H1 (cell line): Measurements from ENCODE around the gene LMX1B. TPM values are rescaled to one million over a fixed set of nuclear protein-coding genes. Genes with fewer than 3 reads are reported as not detected.

ENCODE experiments used
- CTCF ChIA-PET: fragments of 300-600 bp; sonication (Branson Sonifier 250); formaldehyde crosslinking; loops from one replicate; lab custom pipeline; 2021; ENCODE audit not compliant: partially characterized antibody; lab: Charles Lee
- POLR2A ChIA-PET: fragments of 300-600 bp; sonication (Branson Sonifier 250); formaldehyde crosslinking; loops from one replicate; lab custom pipeline; 2021; ENCODE audit warnings: inconsistent platforms; ENCODE audit not compliant: partially characterized antibody; lab: Charles Lee
- DNase-seq, 2 experiments: peaks; one replicate each; pipeline versions ENCODE4 v3.0.0 to v3.0.0-alpha.2; 2010 to 2022; ENCODE audit warnings: low spot score in 2 of 2, low read depth in 1 of 2, mixed read lengths in 1 of 2
- FAIRE-seq: peaks from 2 replicates; lab custom pipeline; 2011; peaks lifted over from hg19 to GRCh38; lab: Jason Lieb, UNC
- H2AFZ ChIP-seq: 2 replicates; pipeline ENCODE4 v1.8.1; 2012; ENCODE audit warnings: low read length, inconsistent platforms
- H2AK5ac ChIP-seq: 2 replicates; pipeline ENCODE4 v1.6.1; 2013; ENCODE audit warnings: low read depth, low read length
- H2BK120ac ChIP-seq: replicated peaks from 2 replicates; pipeline ENCODE3; 2013; ENCODE audit warnings: low read depth, low read length, inconsistent platforms
- H2BK12ac ChIP-seq: 2 replicates; pipeline ENCODE4 v1.6.1; 2013; ENCODE audit warnings: low read depth, low read length
- H2BK15ac ChIP-seq: 2 replicates; pipeline ENCODE4 v1.6.1; 2013; ENCODE audit warnings: low read length
- H2BK20ac ChIP-seq: 2 replicates; pipeline ENCODE4 v1.6.1; 2013; ENCODE audit warnings: low read length
- H2BK5ac ChIP-seq: 2 replicates; pipeline ENCODE4 v1.6.1; 2013; ENCODE audit warnings: low read depth, low read length
- H3K14ac ChIP-seq: 2 replicates; pipeline ENCODE4 v1.6.1; 2013; ENCODE audit warnings: inconsistent platforms; ENCODE audit not compliant: insufficient read length
- H3K18ac ChIP-seq: 2 replicates; pipeline ENCODE4 v1.6.1; 2013; ENCODE audit warnings: low read length; ENCODE audit errors: extremely low read depth
- H3K23ac ChIP-seq: 2 replicates; pipeline ENCODE4 v1.6.1; 2013; ENCODE audit warnings: inconsistent platforms; ENCODE audit not compliant: insufficient read length
- H3K23me2 ChIP-seq: 2 replicates; pipeline ENCODE4 v1.6.1; 2013; ENCODE audit warnings: low read depth, low read length
- H3K27ac ChIP-seq: 2 replicates; pipeline ENCODE4 v1.6.1; 2011; ENCODE audit warnings: low read depth, low read length, inconsistent platforms
- H3K27me3 ChIP-seq, 4 experiments: replicated peaks in 1 of 4; 1 replicate in 1 of 4; 2 replicates in 3 of 4; pipeline versions ENCODE4 v1.6.1 to v1.8.1; 2011 to 2013; ENCODE audit warnings: low read length in 3 of 4, mild to moderate bottlenecking in 3 of 4, inconsistent platforms in 2 of 4, mixed read lengths in 2 of 4, moderate library complexity in 1 of 4; ENCODE audit not compliant: control insufficient read depth in 3 of 4, insufficient read depth in 3 of 4; ENCODE audit errors: extremely low read depth in 1 of 4
- H3K36me3 ChIP-seq, 4 experiments: 2 replicates each; pipeline versions ENCODE4 v1.6.1 to v1.8.1; 2011 to 2013; ENCODE audit warnings: mild to moderate bottlenecking in 4 of 4, low read length in 3 of 4, moderate library complexity in 2 of 4, control low read depth in 1 of 4, inconsistent platforms in 1 of 4; ENCODE audit not compliant: insufficient read depth in 4 of 4, control insufficient read depth in 2 of 4
- H3K4ac ChIP-seq: replicated peaks from 2 replicates; pipeline ENCODE3; 2013; ENCODE audit warnings: low read length, low read depth, mixed read lengths, inconsistent platforms; ENCODE audit not compliant: insufficient read length
- H3K4me1 ChIP-seq, 4 experiments: replicated peaks in 1 of 4; 1 replicate in 1 of 4; 2 replicates in 3 of 4; pipeline versions ENCODE4 v1.6.1 to v1.8.1; 2011 to 2013; ENCODE audit warnings: low read length in 3 of 4, inconsistent platforms in 2 of 4, mixed read lengths in 1 of 4; ENCODE audit not compliant: insufficient read depth in 4 of 4, control insufficient read depth in 3 of 4
- H3K4me2 ChIP-seq, 2 experiments: 2 replicates each; pipeline versions ENCODE4 v1.6.1 to v1.8.1; 2011 to 2013; ENCODE audit warnings: low read depth in 2 of 2, low read length in 2 of 2, control low read depth in 1 of 2, inconsistent platforms in 1 of 2, mild to moderate bottlenecking in 1 of 2; ENCODE audit not compliant: insufficient read depth in 1 of 2
- H3K4me3 ChIP-seq, 4 experiments: fragments of 200-600, 300-600 bp in 1 of 4; sonication (generic), shearing (Covaris generic), sonication (Bioruptor Twin) in 1 of 4; 2 replicates each; pipeline versions ENCODE4 v1.5.1 to v1.8.1; 2011 to 2016; ENCODE audit warnings: low read length in 4 of 4, low read depth in 3 of 4, control low read depth in 2 of 4, inconsistent platforms in 2 of 4, mild to moderate bottlenecking in 2 of 4, mixed read lengths in 1 of 4, moderate library complexity in 1 of 4; ENCODE audit not compliant: insufficient read depth in 2 of 4; ENCODE audit errors: extremely low read depth in 1 of 4
- H3K56ac ChIP-seq: replicated peaks from 2 replicates; pipeline ENCODE3; 2013; ENCODE audit warnings: low read depth, mild to moderate bottlenecking, mixed read lengths, low read length, inconsistent platforms; ENCODE audit not compliant: insufficient read length
- H3K79me1 ChIP-seq: 2 replicates; pipeline ENCODE4 v1.6.1; 2013; ENCODE audit warnings: low read depth, low read length, control low read depth
- H3K79me2 ChIP-seq, 2 experiments: 2 replicates each; pipeline versions ENCODE4 v1.6.1 to v1.8.1; 2012 to 2013; ENCODE audit warnings: low read length in 2 of 2, mild to moderate bottlenecking in 2 of 2, inconsistent platforms in 1 of 2; ENCODE audit not compliant: insufficient read depth in 2 of 2, control insufficient read depth in 1 of 2
- H3K9ac ChIP-seq, 4 experiments: replicated peaks in 1 of 4; 1 replicate in 1 of 4; 2 replicates in 3 of 4; pipeline versions ENCODE4 v1.6.1 to v1.8.1; 2011 to 2013; ENCODE audit warnings: low read depth in 3 of 4, low read length in 3 of 4, control low read depth in 2 of 4, mild to moderate bottlenecking in 2 of 4, moderate library complexity in 2 of 4, inconsistent platforms in 1 of 4; ENCODE audit errors: extremely low read depth in 1 of 4
- H3K9me3 ChIP-seq, 2 experiments: 2 replicates each; pipeline versions ENCODE4 v1.6.1 to v1.8.1; 2012 to 2013; ENCODE audit warnings: mild to moderate bottlenecking in 2 of 2, moderate library complexity in 2 of 2, control low read depth in 1 of 2, inconsistent platforms in 1 of 2, low read depth in 1 of 2, low read length in 1 of 2, mixed read lengths in 1 of 2; ENCODE audit not compliant: insufficient read depth in 2 of 2
- H4K20me1 ChIP-seq, 2 experiments: replicated peaks in 1 of 2; 2 replicates each; pipeline versions ENCODE3 to v1.8.1; 2011 to 2013; ENCODE audit warnings: inconsistent platforms in 2 of 2, low read length in 2 of 2, mild to moderate bottlenecking in 1 of 2; ENCODE audit not compliant: insufficient read depth in 2 of 2, control insufficient read depth in 1 of 2
- H4K5ac ChIP-seq: 2 replicates; pipeline ENCODE4 v1.6.1; 2013; ENCODE audit warnings: low read length, low read depth, mixed read lengths, inconsistent platforms; ENCODE audit not compliant: insufficient read length
- H4K8ac ChIP-seq: 2 replicates; pipeline ENCODE4 v1.8.0; 2013; ENCODE audit warnings: mild to moderate bottlenecking, moderate library complexity, low read length, inconsistent platforms; ENCODE audit not compliant: insufficient read depth; ENCODE audit errors: extremely low read depth
- H4K91ac ChIP-seq: replicated peaks from 2 replicates; pipeline ENCODE3; 2013; ENCODE audit warnings: low read length, mixed read lengths, inconsistent platforms; ENCODE audit not compliant: insufficient read length
- CTCF ChIP-seq, 3 experiments: IDR thresholded peaks; 1 replicate in 2 of 3; 2 replicates in 1 of 3; pipeline versions ENCODE4 v1.5.1 to v1.6.1; 2011; ENCODE audit warnings: low read length in 3 of 3, mild to moderate bottlenecking in 3 of 3, inconsistent platforms in 2 of 3, low read depth in 1 of 3, moderate library complexity in 1 of 3; ENCODE audit not compliant: insufficient read depth in 1 of 3; ENCODE audit errors: control extremely low read depth in 1 of 3
- GABPA ChIP-seq: IDR thresholded peaks from 2 replicates; pipeline ENCODE4 v1.6.1; 2011; ENCODE audit warnings: mild to moderate bottlenecking, low read length, moderate library complexity, borderline replicate concordance; ENCODE audit not compliant: insufficient read depth
- KDM1A ChIP-seq: fragments of 200-600, 300-600 bp; sonication (generic); IDR thresholded peaks from 2 replicates; pipeline ENCODE4 v1.7.1; 2016; ENCODE audit warnings: mild to moderate bottlenecking, low read length, borderline replicate concordance
- POLR2A ChIP-seq, 2 experiments: IDR thresholded peaks; 1 replicate in 1 of 2; 2 replicates in 1 of 2; pipeline ENCODE4 v1.6.1; 2011; ENCODE audit warnings: low read depth in 2 of 2, low read length in 2 of 2, mild to moderate bottlenecking in 2 of 2; ENCODE audit errors: control extremely low read depth in 1 of 2
- POLR2AphosphoS5 ChIP-seq: IDR thresholded peaks from 2 replicates; pipeline ENCODE4 v1.6.1; 2011; ENCODE audit warnings: low read depth, low read length
- RAD21 ChIP-seq, 2 experiments: IDR thresholded peaks in 1 of 2; conservative IDR thresholded peaks in 1 of 2; 2 replicates each; pipeline ENCODE4 v1.6.1; 2011; ENCODE audit warnings: low read depth in 2 of 2, low read length in 2 of 2, improper control_type of control experiment in 1 of 2, inconsistent platforms in 1 of 2, mild to moderate bottlenecking in 1 of 2, moderate library complexity in 1 of 2
- SIRT6 ChIP-seq: IDR thresholded peaks from one replicate; pipeline ENCODE4 v1.7.1; 2012; ENCODE audit warnings: low read length, inconsistent platforms
- WGBS, 2 experiments: shearing (Covaris generic) in 1 of 2; methylation state at CpG; one replicate each; pipeline versions ENCODE4 v1.1.6 to v1.1.7; 2013 to 2015; ENCODE audit warnings: low lambda C conversion rate in 2 of 2, mixed read lengths in 2 of 2, inconsistent platforms in 1 of 2, low coverage in 1 of 2, missing lambda C conversion rate in 1 of 2; ENCODE audit not compliant: insufficient replicate concordance in 2 of 2, insufficient coverage in 1 of 2, insufficient read length in 1 of 2; ENCODE audit errors: extremely low coverage in 1 of 2, missing lambda C conversion rate in 1 of 2; 5-methylcytosine and 5-hydroxymethylcytosine counted together
- polyA plus RNA-seq, 7 experiments: library from polyadenylated mRNA; depleted of rRNA in 3 of 7; stranded (reverse) in 5 of 7; unstranded in 2 of 7; fragments of >200 nt in 5 of 7; fragments of 200-250 nt in 2 of 7; gene quantifications; 1 replicate in 5 of 7; 2 replicates in 1 of 7; 4 replicates in 1 of 7; pipeline versions ENCODE4 v1.2.1 to v1.2.3, GENCODE V29; 2011 to 2013; ENCODE audit warnings: missing spikeins in 2 of 7, mixed read lengths in 2 of 7
- total RNA-seq: library from RNA; stranded (reverse); fragmentation: NEBNext Ultra II Directional; extraction: Animal tissue kit (Norgen Biotek cat#: 25700); gene quantifications from 2 replicates; pipeline ENCODE4 v1.2.1, GENCODE V29; 2021

The LMX1B gene
- total and polyA plus RNA-seq, 2 of the 8 experiments (the other 6 are each of a cell fraction or from before 2014, with no cell fraction given), result 0.09 to 0.37 TPM

DNA sequence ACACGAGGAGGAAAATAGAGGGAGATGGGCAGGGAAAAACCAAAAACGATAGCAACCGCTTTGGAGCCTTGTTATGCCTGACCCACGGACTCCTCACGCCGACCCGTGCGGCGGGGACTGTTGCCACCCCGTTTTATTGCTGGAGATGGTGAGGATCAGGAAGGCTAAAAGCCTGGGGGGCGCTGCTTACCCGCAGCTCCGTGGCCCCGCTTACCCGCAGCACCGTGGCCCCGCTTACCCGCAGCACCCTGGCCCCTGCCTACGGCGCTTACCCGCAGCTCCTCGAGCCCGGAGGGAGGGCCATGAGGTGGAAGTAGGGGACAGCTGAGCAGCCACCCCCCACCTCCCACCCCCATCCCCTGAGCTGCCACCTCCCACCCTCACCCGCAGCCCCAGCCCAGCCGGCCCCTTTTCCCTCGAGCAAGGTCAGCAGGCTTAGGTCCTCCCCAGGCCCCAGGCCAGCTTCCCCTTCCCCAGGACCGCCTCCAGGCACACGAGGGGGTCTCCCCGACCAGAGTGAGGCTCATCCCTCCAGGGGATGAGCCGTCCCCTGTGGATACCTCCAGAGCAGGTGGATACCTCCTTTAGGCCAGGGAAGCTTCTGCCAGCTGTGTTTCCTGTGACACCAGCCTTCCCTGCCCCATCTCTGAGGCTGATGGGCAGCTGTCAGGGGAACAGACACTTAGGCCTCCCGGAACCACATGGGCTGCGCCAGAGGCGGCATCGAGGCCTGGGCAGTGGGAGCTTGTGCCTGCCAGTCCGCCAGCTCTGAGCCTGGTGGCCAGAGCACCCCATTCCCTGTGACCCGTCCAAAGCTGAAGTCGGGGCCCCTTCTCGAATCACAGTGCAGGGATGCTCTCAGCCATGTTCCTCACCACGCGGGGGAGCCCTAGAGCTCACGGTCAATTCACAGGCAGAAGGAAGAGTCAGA is 92.3 kb downstream of the LMX1B start:
- H2BK5ac ChIP-seq, result no peak overlapping the region
- H3K23ac ChIP-seq, result no peak overlapping the region
- H2BK20ac ChIP-seq, result no peak overlapping the region
- H3K4me2 ChIP-seq, result peak overlapping the region in 1 of 2 experiments; percentile 30; a peak in 1 of 4 replicates
- H3K18ac ChIP-seq, result no peak overlapping the region
- DNase-seq, result peak; percentile 54 to 97
- H3K14ac ChIP-seq, result no peak overlapping the region
- H4K8ac ChIP-seq, result no peak overlapping the region
- no peak overlapping the region for H2AFZ ChIP-seq
- no peak overlapping the region for H3K9ac ChIP-seq
- ChIA-PET CTCF (interaction anchor here (0.5 to 11.7 kb wide), 61 partner anchors 8 to 355 kb away, joined by 3 to 415 read pairs (median 6); partner anchors contain the start of gene ZBTB43), POLR2A (interaction anchor here (1.4 kb wide), 1 partner anchor 74 kb away, joined by 3 read pairs; no protein-coding TSS in a partner anchor)
- H3K27me3 ChIP-seq, result peaks cover 4 to 36% (median 30%) of the 10 kb centered on the region in 4 experiments
- peak overlapping the region; percentile 49 for H2BK120ac ChIP-seq
- H3K27ac ChIP-seq, result no peak overlapping the region
- H3K23me2 ChIP-seq, result peaks cover 1% of the 10 kb centered on the region; the same call in 1 of the 2 replicates
- 0 out of 2 replicates have a peak overlapping the region, but pooled peaks have one; percentile 68 for H2BK12ac ChIP-seq
- H3K4me3 ChIP-seq, result 0 out of 8 replicates have a peak overlapping the region, but pooled peaks of 1 of the 4 experiments have one; percentile 13
- H3K79me2 ChIP-seq, result no peaks in the 10 kb centered on the region
- H3K36me3 ChIP-seq, result no peaks in the 10 kb centered on the region
- H2BK15ac ChIP-seq, result peak overlapping the region; percentile 99; the same call in 1 of the 2 replicates
- no peak overlapping the region for H3K4ac ChIP-seq
- H4K20me1 ChIP-seq, result no peaks in the 10 kb centered on the region
- no peaks in the 10 kb centered on the region for H3K79me1 ChIP-seq
- H3K4me1 ChIP-seq, result peaks cover 0 to 11% (median 8%) of the 10 kb centered on the region in 4 experiments; a peak in 5 of 7 replicates
- H2AK5ac ChIP-seq, result no peak overlapping the region
- FAIRE-seq, result no peak
- 72% methylated on average over 31 of the region's 41 CpGs; no CpG with 5 or more reads in 1 of the 2 experiments for WGBS, 2 experiments
- H3K56ac ChIP-seq, result no peak overlapping the region
- H3K9me3 ChIP-seq, result no peaks in the 10 kb centered on the region
- no peak overlapping the region for H4K5ac ChIP-seq
- peak overlapping the region; percentile 91 for H4K91ac ChIP-seq
- TF ChIP-seq GABPA, result no peak
- TF ChIP-seq CTCF (IDR thresholded peaks at IDR 0.05; ENCODE audit: control extremely low read depth in 1 of 3, insufficient read depth in 1 of 3, low read depth in 1 of 3, low read length in 3 of 3), result peak in 2 of 3 experiments; percentile 77 to 86; a peak in 3 of 4 replicates
- peak; percentile 64 to 68 for TF ChIP-seq RAD21 (IDR thresholded peaks at IDR 0.05 in 1 of 2, conservative IDR thresholded peaks at IDR 0.05 in 1 of 2; ENCODE audit: low read depth in 2 of 2, low read length in 2 of 2)
- 0 out of 2 replicates have a peak, but pooled peaks have one; percentile 65 for TF ChIP-seq KDM1A
- no peak for TF ChIP-seq SIRT6
- no peak for TF ChIP-seq POLR2A (IDR thresholded peaks at IDR 0.05; ENCODE audit: control extremely low read depth in 1 of 2, low read depth in 2 of 2, low read length in 2 of 2)
- TF ChIP-seq POLR2AphosphoS5, result no peak
